Brain pericyte (primary cell): ENCODE results near the gene ARSB.
"Not testable (repeated sequence)": the region's sequence is repeated elsewhere in the genome, so short reads cannot be mapped to it uniquely, and the experiment has no call there.

ENCODE experiments used
- DNase-seq: peaks from one replicate; pipeline ENCODE4 v3.0.0-alpha.2; 2012; ENCODE audit warnings: low read depth, low spot score

Gene ARSB

DNA sequence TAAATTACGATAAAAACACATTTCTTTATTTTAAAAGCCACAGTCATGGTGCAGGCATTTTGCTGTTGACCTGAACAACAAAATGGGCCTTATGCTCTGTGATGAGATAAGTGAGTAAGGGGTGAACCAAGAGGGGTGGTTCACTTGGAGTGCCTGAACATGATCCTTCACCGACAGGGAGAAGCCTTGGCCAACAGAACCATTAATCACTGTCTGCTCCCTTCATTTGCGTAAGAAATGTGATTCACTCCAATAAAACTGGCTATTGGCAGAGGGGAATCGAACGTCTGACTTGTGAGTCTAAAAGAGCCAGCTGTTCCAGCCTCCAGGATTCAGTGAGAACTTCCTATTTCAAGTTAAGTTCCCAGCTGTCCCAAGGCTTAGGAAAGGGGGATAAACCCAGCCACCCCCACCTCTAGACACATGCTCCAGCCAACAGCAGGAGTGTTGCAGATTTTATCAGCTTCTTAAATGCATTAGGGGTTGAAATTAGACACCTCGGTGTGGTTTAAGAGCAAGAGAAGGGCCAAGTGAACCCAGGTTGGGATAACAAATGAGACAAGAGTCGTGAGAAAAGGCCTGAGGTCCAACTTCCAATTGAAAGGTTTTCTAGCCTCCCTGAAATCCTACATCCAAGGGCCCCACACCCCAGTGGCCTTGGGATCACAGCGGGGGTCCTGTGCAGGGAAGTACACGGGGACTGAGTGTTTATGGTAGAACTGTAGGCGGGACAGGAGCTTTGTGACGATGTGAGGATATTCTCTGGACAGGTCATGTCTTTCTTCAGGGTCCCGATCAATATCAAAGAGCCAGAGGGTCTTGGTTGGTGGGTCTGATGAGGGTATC lies 205.1 kb downstream of the ARSB start:
- DNase-seq: no peak

DNA sequence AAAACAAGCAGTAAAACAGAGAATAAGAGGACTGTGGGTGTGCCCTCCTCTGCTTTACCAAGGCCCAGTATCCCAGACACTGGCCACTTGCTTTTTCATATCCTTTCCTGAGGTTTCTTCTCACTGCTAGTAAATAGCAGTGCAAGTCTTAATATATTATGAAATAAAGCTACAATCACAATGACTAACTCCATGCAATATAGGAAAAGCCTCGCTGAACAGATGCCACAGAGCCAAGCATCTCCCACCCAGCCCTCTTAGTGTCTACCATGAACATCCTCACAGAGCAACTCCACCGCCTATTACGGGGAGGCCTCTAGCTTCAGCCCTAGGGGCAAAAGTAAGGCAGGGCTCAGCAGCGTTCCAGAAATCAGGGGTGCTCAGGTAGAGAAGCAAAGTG lies 205.8 kb downstream of the ARSB start:
- DNase-seq: no peak

DNA sequence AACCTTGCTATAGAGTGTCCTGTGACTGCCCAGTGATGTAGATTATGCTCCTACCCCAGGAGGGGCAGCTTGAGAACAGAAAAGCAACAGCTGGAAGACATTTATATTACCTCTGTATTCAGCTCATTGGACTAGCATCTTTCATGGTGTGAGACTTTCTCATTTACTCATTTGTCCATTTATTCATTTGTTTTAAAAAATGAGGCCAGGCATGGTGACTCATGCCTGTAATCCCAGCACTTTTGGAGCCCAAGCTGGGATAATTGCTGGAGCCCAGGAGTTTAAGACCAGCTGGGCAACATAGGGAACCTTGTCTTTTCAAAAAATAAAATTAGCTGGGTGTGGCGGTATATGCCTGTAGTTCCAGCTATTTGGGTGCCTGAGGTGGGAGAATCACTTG lies 206.6 kb downstream of the ARSB start:
- no peak for DNase-seq

DNA sequence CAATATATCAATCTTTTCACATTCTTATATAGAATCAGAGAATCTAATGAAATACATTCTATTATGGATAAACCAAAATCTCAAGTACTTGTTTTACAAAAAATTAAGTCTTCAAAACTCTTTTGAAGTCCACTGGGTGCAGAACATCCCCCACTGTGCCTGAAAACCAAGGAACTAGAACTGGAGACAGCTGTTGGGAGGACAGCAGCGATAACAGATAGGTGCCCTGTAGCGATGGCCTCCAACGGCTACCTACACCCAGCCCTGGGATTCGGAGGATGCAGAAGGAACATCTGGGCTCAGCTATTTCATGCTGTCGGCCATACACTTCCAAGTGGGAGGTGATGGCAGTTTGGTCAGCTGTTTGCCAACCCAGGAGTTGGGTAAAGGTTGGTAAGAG lies 207.2 kb downstream of the ARSB start:
- DNase-seq: no peak

DNA sequence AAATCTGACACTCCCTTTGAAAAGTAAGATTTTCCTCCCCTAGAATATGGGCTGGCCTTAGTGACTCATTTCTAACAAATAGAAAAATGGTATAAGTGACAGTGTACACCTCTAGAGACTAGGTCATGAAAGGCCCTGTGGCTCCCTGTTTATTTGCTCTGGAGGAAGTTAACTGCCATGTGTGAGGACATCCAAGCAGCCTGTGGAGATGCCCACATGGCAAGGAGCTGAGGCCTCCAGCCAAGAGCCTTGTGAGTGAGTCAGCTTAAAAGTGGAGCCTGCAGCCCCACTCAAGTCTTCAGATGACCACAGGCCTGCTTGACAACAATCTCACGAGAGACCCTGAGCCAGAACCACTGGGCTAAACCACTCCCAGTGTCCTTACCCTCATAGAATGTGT lies 208.5 kb downstream of the ARSB start:
- no peak for DNase-seq

DNA sequence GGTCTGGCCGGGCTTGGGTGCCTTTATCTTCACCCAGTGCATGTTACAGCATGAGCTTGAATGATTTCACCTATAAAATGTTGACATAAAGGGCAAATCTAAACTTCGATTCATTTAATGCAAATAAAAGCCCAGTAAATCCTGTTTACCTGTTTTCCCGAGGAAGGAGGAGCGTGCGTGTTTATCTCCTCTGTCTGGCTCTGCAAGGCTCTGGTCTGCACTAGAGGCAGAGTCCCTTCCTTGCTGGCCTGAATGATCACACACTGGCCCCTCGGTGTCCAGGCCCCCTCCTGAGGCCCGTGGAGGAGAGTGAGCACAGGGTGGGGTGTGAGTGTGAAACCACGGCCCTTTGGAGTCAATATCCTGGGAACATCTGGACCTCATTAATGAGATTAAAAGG lies 211.5 kb downstream of the ARSB start:
- no peak for DNase-seq

DNA sequence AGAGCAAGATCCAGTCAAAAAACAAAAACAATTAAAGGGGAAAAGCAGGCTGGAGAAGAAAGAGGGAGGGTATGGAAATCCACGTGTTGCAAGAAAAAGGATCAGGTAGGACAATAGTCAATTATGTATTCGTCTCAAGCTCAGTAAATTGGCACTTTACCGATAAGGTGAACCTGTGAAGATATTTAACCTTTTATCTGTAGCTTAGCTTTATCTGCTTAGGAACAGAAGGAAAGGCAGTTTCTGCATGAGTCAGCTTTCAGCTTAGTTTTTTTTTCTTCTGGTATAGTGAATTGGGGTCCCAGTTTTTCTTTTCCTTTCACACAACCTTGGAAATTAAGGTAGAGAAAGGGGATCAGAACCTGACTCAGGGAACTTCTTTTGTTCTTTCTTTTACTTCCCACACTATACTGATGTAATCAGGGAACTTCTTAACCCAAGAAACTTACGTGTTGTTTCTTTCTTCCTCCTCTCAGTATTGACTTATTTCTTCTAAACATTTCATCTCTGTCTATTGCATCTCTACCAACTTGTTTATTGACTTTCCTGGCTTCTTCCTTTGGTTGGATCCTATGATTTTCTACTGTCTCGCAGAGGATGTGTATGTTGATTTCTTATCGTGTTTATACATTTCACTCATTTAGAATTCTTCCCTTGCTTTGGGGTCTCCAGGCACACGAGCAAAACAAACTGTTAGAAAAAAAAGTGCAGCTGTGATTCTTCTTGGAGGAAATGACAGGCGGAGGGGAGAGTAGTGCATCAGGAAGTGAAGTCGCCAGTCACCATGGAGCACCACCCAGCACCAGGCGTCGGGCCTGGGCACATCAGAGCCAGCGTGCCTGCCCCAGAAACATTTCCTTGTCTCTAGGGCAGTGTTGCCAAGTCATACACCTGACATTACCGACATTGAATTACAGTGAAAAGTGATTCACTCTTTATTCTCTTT lies 213.6 kb downstream of the ARSB start:
- no peak for DNase-seq

DNA sequence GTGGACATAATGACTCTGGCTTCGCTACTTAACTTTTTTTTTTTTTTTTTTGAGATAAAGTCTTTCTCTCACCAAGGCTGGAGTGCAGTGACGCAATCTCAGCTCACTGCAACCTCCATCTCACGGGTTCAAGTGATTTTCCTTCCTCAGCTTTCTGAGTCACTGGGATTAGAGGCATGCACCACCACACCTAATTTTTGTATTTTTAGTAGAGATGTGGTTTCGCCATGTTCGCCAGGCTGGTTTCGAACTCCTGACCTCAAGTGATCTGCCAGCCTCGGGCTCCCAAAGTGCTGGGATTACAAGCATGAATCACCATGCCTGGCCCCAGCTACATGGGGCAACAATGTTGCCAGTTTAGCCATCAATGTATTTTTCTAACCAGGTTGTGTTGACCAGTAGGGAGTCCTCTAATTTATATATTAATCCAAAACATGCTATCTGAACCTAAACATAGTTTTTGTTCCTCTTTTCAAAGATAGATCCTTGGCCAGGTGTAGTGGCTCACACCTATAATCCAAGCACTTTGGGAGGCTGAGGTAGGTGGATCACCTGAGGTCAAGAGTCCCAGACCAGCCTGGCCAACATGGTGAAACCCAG lies 216.2 kb downstream of the ARSB start:
- DNase-seq: no peak

DNA sequence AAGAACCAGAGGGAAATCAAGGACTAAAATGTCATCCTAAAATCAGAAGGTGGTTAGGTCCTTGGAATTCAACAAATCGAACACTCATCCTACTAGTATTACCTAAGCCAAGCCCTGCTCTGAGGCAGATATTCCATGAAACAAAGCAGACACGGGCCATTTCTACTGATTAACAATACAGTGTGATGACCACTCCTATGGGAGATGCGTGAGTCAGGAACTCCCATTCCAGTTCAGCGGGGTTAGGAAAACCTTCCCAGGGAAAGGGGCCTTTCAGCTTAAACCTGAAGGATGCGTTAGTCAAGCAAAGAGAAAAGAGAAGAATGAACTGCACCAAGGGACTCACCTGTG lies 218.7 kb downstream of the ARSB start:
- no peak for DNase-seq

DNA sequence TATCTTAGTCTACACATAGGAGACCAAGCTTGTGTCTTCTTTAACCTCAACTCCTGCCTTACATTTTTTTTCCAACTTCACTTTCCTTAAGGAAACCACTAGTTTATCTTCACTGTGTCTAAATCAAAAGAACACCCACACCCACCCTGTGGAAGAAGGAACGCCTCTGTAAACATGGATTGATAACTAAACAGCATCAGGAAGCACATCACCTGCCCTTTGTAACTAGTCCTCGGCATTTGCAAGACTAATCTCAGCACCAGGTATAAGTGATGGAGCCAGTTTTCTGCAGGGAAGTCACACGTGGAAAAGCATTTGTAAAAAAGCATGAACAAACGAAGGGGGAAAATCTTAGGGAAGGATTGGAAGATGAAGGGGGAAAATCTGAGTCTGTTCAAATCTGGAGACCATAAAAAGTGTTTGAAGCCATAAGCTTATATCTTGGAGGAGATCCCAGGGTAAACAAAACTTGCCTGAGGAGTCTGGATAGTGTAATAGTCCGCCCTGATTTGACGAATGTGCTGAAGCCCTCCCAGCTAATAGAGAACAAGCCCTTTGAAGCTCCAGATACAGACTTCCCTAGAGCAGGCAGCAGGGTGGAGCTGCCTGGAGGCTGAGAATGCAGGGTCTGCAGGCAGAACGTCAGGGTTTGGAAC lies 219.2 kb downstream of the ARSB start:
- DNase-seq: no peak

DNA sequence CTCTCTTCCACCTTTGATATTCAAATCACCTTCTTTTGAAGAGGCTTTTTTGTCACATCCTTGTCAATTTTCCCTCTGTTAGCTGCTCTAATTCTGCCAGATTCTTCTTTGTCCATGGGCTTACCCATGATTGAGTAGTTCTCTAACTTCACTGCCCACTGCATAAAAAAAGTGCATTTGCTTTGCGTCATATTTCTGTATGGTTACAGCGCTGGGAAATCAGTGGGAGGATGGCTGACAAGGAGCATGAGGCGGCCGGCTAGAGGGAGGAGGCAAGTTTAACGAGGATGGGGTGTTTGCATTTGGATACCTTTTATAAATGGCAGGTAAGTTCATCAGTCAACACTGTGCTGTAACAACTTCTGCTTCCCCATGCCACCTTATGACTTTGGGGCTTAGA lies 220.0 kb downstream of the ARSB start:
- no peak for DNase-seq

DNA sequence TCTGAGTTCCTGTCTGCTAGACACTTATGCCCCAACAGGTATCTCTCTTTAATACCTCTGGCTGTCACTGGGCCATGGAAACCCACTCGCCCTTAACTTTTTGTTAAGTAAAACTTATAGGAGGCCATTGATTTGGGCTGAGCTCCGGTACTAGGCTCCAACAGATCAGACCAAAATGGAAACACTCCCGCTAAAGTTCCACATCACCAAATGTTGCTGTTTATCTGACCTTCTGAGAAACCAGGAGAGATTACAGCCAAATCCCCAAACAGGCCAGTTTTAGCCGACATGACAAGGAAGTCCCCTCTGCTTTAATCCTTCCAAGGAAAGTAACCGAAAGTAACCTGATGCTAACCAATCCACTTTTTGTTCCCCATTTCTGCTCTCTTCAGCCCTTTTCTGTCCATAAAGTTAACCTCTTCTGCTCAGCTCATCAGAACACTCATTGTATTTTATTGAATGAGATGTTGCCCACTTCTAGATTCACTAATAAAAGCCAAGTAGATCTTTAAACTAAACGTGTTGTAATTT lies 221.4 kb downstream of the ARSB start:
- DNase-seq: no peak

DNA sequence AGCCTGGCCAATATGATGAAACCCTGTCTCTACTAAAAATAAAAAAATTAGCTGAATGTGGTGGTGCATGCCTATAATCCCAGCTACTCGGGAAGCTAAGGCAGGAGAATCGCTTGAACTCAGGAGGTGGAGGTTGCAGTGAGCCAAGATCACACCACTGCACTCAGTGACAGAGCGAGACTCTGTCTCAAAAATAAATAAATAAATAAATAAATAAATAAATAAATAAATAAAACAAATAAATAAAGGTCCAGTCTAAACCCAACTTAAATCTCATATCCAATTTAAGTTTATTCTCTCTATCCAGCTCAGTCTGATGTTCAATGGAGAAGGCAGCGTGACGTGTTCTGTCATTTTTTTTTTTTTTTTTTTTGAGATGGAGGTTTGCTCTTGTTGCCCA lies 222.4 kb downstream of the ARSB start:
- DNase-seq: not testable (repeated sequence)

DNA sequence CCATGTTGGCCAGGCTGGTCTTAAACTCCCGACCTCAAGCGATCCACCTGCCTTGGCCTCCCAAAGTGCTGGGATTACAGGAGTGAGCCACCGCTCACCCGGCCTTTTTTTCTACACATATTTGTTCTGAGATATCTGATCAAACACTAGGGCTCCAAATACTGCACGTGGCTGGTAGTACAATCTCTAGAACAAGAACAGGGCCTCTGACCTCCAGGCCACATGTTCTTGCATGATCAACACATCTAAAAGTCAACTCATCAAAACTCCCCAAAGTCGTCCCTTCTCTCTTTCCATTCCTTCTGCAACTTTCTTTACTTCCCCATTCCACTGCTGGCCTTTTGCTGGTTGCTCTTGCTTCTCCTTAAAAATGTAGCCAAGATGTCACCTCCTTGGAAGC lies 223.3 kb downstream of the ARSB start:
- DNase-seq: no peak

DNA sequence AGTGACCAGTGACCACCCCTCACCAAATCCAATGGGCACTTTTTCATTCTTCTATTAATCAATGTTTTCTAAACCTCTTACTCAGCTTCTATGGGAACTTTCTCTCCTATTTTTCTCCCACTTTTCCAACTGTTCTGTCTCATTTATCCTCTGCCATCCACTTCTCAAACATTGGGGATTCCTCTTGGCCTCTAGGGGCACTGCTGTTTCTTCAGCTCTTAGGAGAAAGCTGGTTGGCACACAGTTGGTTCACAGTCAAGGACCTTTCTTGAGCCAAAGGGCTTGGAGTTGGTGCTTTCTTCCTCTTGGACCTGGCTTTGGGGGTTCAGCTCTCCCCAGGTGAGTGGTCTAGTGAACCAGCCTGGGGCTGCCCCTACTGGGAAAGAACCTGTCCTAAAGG lies 224.3 kb downstream of the ARSB start:
- DNase-seq: no peak

DNA sequence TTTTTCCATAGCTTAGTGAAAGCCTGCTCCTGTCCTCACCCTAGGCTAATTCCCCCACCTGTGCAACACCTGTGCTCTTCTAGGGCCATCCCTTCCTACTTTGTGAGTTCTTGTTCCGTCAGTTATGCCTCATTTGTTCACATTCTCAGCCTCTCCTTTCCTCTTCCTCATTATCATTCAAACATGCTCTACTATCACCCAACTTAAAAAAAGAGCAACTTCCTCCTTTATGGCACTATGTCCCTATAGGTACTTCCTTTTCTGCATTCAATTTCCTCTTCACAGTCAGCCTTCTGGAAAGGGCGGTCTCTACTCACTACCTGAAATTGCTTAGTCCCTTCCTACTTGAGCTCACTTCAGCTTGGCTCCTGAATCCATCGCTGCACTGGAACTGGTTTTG lies 224.7 kb downstream of the ARSB start:
- no peak for DNase-seq

DNA sequence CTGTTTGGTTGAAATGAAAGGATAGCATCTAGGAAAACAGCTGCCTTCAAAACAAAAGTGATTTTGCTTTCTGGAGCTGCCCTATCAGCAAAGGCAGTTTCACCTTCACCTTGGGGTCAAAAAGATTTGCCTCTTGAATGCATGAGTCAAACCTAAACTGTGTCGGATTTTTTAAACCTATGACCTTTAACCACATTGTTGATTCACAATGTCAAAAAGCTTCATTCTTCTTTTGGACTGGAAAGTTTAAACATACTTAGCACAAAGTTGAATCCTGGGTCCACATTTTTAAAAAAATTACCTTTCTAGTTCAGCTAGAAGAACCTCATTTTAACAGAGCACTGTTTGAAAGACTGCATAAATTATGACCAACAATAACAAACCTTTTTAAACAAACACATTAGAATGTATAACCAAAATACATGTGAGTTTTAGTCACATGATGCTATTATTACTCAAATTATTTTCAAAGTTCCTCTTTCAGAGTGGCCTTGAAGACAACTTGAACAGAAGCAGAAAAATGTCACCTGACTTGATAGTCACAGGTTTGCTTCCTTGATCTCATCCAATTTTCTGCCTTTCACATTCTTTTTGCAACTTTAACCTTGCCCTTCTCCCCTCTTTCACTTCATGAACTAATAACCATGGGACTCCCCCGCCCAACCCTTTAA lies 226.8 kb downstream of the ARSB start:
- no peak for DNase-seq

DNA sequence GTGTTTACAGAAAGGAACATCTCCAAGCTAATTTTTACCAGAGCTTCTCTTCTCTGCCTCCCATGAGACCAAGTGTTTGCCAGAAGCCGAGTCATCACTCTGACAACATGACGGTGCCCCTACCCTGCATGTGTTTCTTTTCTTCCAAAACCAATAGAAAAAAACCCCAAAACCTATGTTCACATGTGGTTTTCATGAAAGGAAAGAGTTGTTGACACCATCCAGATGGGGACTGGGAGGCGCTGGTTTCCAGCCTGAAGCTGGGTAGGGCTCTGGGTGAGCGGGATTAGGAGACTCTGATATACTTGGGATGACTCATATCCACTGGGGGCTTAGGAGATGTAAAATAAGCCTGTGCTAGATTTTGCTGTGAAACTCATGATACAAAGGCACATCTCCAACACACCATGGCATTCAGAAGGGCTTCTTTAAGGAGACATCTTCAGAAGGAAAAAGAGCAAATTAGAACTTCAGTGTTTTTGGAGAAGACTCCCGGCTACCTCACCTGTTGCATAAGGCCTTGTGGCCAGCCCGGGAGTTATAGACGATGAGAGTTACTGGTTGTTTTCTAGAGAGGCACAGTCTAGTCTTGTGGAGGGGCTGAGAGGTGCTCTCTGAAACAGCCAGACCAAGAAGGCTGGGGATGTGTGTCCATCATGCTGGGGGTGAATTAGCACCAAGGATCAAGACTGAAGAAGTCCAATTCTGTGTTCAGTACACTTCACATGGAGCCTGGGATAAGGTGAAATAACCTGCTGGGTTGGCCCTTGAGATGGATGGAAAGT lies 227.6 kb downstream of the ARSB start:
- DNase-seq: peak; percentile 79

DNA sequence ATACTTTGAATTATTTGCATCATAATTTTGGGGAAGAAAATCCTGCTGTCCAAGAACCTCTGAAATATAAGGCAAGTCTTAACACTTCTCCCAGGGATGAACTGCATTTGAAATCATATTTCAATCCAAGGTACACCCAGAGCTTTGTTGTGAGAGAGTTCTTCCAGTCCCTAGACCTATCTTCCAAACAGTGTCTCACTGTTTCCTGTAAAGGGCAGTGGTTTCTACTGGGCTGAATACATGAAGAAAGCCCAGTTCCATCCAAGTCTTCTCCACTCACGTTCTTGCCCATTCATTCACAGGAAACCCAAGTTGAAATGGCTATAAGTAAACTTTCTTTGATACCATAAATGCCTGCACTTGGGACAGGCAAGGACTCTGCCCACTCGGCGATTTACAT lies 228.3 kb downstream of the ARSB start:
- DNase-seq: no peak

DNA sequence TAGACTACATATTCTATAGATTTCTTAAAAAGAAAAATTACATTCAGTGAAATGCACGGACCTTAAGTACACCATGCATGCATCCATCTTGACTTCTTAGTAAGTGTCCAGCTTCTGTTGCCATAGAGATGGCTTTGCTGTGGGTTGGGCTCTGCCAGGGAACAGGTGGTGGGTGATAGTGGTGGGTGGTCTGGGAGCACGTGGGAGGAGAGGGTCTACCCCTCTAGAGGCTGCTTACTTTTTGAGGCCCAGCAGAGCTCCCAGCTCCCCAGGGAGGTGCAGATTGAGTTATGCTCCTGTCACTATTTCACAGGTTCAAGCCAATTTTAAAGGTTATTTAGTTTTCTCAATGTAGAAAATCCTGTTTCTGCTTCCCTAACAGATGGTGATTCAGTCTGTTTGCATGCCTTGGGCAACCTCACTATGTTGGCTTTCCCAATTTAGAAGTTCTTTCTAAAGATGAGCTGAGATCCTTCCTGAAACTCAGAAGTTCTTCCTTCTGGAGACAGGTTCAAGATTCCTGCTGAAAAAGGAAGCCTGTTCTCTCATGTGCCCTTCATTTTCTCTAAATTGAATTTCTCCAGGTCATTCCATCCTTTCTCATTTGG lies 229.2 kb downstream of the ARSB start:
- DNase-seq: no peak
